GM23338 (cell line): ENCODE measurements around the gene DHRS2. TPM values are rescaled to one million over a fixed set of nuclear protein-coding genes. Genes with fewer than 3 reads are reported as not detected.

Experiments used
- ATAC-seq: fragments of 200-7000 bp; cut with Tn5 transposase; 3 replicates; pipeline ENCODE4 v1.9.1; 2020
- DNase-seq: peaks from one replicate; pipeline ENCODE4 v3.0.0-alpha.2; 2015; ENCODE audit warnings: low spot score
- H2AFZ ChIP-seq: fragments of 200-600 bp; sonication (generic); 2 replicates; pipeline ENCODE4 v1.8.0; 2016; ENCODE audit warnings: antibody characterized with exemption, mild to moderate bottlenecking, moderate library complexity
- H3F3A ChIP-seq: fragments of 200-600 bp; sonication (generic); replicated peaks from 2 replicates; pipeline ENCODE4 v1.8.0; 2017; ENCODE audit warnings: antibody characterized with exemption, mixed run types, low read depth
- H3K27ac ChIP-seq: fragments of 200-600 bp; sonication (generic); 2 replicates; pipeline ENCODE4 v1.6.1; 2016; ENCODE audit warnings: low read depth
- H3K27me3 ChIP-seq: fragments of 200-600 bp; sonication (generic); 2 replicates; pipeline ENCODE4 v1.8.0; 2016; ENCODE audit warnings: mild to moderate bottlenecking, mixed run types, moderate library complexity; ENCODE audit not compliant: insufficient read depth
- H3K36me3 ChIP-seq: fragments of 200-600 bp; sonication (generic); 2 replicates; pipeline ENCODE4 v1.8.0; 2016; ENCODE audit warnings: mild to moderate bottlenecking; ENCODE audit not compliant: insufficient read depth
- H3K4me1 ChIP-seq: fragments of 200-600 bp; sonication (generic); 2 replicates; pipeline ENCODE4 v1.8.0; 2016; ENCODE audit warnings: mild to moderate bottlenecking, moderate library complexity; ENCODE audit not compliant: insufficient read depth
- H3K4me2 ChIP-seq: fragments of 200-600 bp; sonication (generic); 2 replicates; pipeline ENCODE4 v1.7.1; 2017; ENCODE audit warnings: mixed run types
- H3K4me3 ChIP-seq: fragments of 200-600 bp; sonication (generic); 2 replicates; pipeline ENCODE4 v1.6.1; 2016; ENCODE audit warnings: mixed run types
- H3K79me2 ChIP-seq: fragments of 200-600 bp; sonication (generic); replicated peaks from 2 replicates; pipeline ENCODE4 v1.8.0; 2017; ENCODE audit warnings: mild to moderate bottlenecking; ENCODE audit not compliant: insufficient read depth
- H3K9me2 ChIP-seq: fragments of 200-600 bp; sonication (generic); 2 replicates; pipeline ENCODE4 v1.8.0; 2017; ENCODE audit not compliant: insufficient read depth
- H4K20me1 ChIP-seq: fragments of 200-600 bp; sonication (generic); replicated peaks from 2 replicates; pipeline ENCODE4 v1.8.0; 2017; ENCODE audit warnings: mild to moderate bottlenecking; ENCODE audit not compliant: insufficient read depth
- H3K27ac Mint-ChIP-seq: 2 replicates; pipeline ENCODE4 v1.8.0; 2020; ENCODE audit warnings: inconsistent platforms, mild to moderate bottlenecking, moderate library complexity, mixed read lengths
- H3K27me3 Mint-ChIP-seq: 3 replicates; pipeline ENCODE4 v1.8.0; 2022; ENCODE audit warnings: low read depth, mild to moderate bottlenecking, moderate library complexity, mixed read lengths, inconsistent platforms; ENCODE audit not compliant: insufficient read depth, poor library complexity
- H3K36me3 Mint-ChIP-seq: 3 replicates; pipeline ENCODE4 v1.8.0; 2021; ENCODE audit warnings: low read depth, mild to moderate bottlenecking, inconsistent platforms, moderate library complexity, mixed read lengths
- H3K4me1 Mint-ChIP-seq: 3 replicates; pipeline ENCODE4 v1.8.0; 2020; ENCODE audit warnings: mild to moderate bottlenecking, inconsistent platforms, mixed read lengths
- H3K4me3 Mint-ChIP-seq: 3 replicates; pipeline ENCODE4 v1.8.0; 2021; ENCODE audit warnings: moderate library complexity, mild to moderate bottlenecking, inconsistent platforms, mixed read lengths
- H3K9me3 Mint-ChIP-seq: 3 replicates; pipeline ENCODE4 v1.8.0; 2020; ENCODE audit warnings: moderate library complexity, mild to moderate bottlenecking, inconsistent platforms, mixed read lengths
- JUNB ChIP-seq: IDR thresholded peaks from one replicate; pipeline ENCODE4 v1.6.1; 2016; ENCODE audit warnings: antibody characterized with exemption; ENCODE audit not compliant: unreplicated experiment
- ZNF114 ChIP-seq: fragments of 250-450 bp; sonication (Bioruptor Pico); IDR thresholded peaks from 2 replicates; pipeline ENCODE4 v1.5.0; 2020; ENCODE audit warnings: mild to moderate bottlenecking, moderate library complexity
- polyA plus RNA-seq: library from polyadenylated mRNA; unstranded; fragments of >200 nt; fragmentation: Nextera tagmentation; extraction: Ambion mirVana; gene quantifications from 2 replicates; pipeline ENCODE4 v1.2.1, GENCODE V29; 2016
- total RNA-seq: library from RNA; depleted of rRNA; stranded (reverse); fragments of >200 nt; shearing (Covaris generic); gene quantifications from 2 replicates; pipeline ENCODE4 v1.2.3, GENCODE V29; 2014
- TF ChIP-seq, protein P1 (sequence below): IDR thresholded peaks from one replicate; pipeline ENCODE4 v1.6.1; 2018; ENCODE audit warnings: antibody characterized with exemption; ENCODE audit not compliant: unreplicated experiment
- TF ChIP-seq, protein P2 (sequence below): fragments of 250-450 bp; sonication (Bioruptor Pico); IDR thresholded peaks from 2 replicates; pipeline ENCODE4 v1.5.0; 2020; ENCODE audit warnings: mild to moderate bottlenecking, moderate library complexity
- TF ChIP-seq, protein P3 (sequence below): IDR thresholded peaks from 2 replicates; pipeline ENCODE4 v1.6.1; 2016; ENCODE audit warnings: antibody characterized with exemption

The DHRS2 gene
- total and polyA plus RNA-seq, 2 experiments from 2014 or later = 0.42 to 0.48 TPM

DNA sequence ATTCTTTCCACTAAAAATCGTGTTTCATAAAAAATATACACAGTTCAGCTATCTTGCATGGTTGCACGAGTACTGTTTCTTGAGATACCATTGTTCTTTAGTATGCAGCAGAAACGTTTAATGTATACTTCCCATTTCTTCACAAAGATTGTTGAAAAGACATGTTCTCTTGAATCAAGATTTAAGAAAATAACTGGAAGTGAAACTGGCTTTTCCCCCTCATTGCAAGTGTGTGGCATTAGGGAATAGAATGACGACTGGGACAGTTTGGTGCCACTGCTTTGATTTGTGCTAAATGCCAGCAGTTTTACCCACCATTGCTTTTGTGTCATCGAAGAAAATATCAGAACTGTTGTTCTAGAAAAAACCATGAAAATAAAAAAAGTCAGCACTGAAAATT lies 20.3 kb upstream of the DHRS2 start (continued):
- TF ChIP-seq, protein P1, sequence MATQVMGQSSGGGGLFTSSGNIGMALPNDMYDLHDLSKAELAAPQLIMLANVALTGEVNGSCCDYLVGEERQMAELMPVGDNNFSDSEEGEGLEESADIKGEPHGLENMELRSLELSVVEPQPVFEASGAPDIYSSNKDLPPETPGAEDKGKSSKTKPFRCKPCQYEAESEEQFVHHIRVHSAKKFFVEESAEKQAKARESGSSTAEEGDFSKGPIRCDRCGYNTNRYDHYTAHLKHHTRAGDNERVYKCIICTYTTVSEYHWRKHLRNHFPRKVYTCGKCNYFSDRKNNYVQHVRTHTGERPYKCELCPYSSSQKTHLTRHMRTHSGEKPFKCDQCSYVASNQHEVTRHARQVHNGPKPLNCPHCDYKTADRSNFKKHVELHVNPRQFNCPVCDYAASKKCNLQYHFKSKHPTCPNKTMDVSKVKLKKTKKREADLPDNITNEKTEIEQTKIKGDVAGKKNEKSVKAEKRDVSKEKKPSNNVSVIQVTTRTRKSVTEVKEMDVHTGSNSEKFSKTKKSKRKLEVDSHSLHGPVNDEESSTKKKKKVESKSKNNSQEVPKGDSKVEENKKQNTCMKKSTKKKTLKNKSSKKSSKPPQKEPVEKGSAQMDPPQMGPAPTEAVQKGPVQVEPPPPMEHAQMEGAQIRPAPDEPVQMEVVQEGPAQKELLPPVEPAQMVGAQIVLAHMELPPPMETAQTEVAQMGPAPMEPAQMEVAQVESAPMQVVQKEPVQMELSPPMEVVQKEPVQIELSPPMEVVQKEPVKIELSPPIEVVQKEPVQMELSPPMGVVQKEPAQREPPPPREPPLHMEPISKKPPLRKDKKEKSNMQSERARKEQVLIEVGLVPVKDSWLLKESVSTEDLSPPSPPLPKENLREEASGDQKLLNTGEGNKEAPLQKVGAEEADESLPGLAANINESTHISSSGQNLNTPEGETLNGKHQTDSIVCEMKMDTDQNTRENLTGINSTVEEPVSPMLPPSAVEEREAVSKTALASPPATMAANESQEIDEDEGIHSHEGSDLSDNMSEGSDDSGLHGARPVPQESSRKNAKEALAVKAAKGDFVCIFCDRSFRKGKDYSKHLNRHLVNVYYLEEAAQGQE = no peak
- TF ChIP-seq JUNB (no peak), ZNF114 (CRISPR knock-in tag) (no peak)
- TF ChIP-seq, protein P2, sequence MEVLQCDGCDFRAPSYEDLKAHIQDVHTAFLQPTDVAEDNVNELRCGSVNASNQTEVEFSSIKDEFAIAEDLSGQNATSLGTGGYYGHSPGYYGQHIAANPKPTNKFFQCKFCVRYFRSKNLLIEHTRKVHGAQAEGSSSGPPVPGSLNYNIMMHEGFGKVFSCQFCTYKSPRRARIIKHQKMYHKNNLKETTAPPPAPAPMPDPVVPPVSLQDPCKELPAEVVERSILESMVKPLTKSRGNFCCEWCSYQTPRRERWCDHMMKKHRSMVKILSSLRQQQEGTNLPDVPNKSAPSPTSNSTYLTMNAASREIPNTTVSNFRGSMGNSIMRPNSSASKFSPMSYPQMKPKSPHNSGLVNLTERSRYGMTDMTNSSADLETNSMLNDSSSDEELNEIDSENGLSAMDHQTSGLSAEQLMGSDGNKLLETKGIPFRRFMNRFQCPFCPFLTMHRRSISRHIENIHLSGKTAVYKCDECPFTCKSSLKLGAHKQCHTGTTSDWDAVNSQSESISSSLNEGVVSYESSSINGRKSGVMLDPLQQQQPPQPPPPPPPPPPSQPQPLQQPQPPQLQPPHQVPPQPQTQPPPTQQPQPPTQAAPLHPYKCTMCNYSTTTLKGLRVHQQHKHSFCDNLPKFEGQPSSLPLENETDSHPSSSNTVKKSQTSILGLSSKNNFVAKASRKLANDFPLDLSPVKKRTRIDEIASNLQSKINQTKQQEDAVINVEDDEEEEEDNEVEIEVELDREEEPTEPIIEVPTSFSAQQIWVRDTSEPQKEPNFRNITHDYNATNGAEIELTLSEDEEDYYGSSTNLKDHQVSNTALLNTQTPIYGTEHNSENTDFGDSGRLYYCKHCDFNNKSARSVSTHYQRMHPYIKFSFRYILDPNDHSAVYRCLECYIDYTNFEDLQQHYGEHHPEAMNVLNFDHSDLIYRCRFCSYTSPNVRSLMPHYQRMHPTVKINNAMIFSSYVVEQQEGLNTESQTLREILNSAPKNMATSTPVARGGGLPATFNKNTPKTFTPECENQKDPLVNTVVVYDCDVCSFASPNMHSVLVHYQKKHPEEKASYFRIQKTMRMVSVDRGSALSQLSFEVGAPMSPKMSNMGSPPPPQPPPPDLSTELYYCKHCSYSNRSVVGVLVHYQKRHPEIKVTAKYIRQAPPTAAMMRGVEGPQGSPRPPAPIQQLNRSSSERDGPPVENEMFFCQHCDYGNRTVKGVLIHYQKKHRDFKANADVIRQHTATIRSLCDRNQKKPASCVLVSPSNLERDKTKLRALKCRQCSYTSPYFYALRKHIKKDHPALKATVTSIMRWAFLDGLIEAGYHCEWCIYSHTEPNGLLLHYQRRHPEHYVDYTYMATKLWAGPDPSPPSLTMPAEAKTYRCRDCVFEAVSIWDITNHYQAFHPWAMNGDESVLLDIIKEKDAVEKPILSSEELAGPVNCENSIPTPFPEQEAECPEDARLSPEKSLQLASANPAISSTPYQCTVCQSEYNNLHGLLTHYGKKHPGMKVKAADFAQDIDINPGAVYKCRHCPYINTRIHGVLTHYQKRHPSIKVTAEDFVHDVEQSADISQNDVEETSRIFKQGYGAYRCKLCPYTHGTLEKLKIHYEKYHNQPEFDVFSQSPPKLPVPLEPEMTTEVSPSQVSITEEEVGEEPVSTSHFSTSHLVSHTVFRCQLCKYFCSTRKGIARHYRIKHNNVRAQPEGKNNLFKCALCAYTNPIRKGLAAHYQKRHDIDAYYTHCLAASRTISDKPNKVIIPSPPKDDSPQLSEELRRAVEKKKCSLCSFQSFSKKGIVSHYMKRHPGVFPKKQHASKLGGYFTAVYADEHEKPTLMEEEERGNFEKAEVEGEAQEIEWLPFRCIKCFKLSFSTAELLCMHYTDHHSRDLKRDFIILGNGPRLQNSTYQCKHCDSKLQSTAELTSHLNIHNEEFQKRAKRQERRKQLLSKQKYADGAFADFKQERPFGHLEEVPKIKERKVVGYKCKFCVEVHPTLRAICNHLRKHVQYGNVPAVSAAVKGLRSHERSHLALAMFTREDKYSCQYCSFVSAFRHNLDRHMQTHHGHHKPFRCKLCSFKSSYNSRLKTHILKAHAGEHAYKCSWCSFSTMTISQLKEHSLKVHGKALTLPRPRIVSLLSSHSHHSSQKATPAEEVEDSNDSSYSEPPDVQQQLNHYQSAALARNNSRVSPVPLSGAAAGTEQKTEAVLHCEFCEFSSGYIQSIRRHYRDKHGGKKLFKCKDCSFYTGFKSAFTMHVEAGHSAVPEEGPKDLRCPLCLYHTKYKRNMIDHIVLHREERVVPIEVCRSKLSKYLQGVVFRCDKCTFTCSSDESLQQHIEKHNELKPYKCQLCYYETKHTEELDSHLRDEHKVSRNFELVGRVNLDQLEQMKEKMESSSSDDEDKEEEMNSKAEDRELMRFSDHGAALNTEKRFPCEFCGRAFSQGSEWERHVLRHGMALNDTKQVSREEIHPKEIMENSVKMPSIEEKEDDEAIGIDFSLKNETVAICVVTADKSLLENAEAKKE = no peak

DNA sequence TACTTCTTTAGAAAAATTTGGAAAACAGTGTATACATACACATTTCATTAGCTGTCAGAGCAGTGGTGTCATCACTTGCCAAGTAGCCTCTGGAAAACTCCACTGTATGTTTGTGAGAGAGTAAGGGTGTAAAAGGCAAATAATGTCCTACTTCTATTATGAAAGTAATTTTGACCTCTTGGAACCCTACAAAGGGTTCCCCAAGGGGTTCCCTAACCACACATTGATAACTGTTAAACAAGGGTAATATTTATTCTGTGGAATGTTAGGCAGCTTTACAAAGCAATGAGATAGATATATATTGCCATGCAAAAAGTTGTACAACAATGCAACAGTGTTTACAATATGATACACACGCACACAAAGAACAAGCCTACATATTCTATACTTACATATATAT lies 18.6 kb upstream of the DHRS2 start:
- no peaks in the 10 kb centered on the region for H3K79me2 ChIP-seq
- Mint-ChIP-seq H3K4me1 (peaks cover 2% of the 10 kb centered on the region; the same call in 2 of the 3 replicates), H3K9me3 (peaks cover 9% of the 10 kb centered on the region), H3K36me3 (no peaks in the 10 kb centered on the region; the same call in 2 of the 3 replicates), H3K27me3 (peaks cover 3% of the 10 kb centered on the region), H3K27ac (no peak overlapping the region), H3K4me3 (no peak overlapping the region)
- H3K9me2 ChIP-seq = 0 out of 2 replicates have a peak, but pooled peaks cover 3% of the 10 kb centered on the region
- no peak overlapping the region for H2AFZ ChIP-seq
- H4K20me1 ChIP-seq = no peaks in the 10 kb centered on the region
- H3K4me2 ChIP-seq = no peak overlapping the region
- H3K27me3 ChIP-seq = no peaks in the 10 kb centered on the region
- no peak overlapping the region for H3K27ac ChIP-seq
- no peak overlapping the region for H3K4me3 ChIP-seq
- DNase-seq = no peak
- no peaks in the 10 kb centered on the region for H3K4me1 ChIP-seq
- no peaks in the 10 kb centered on the region for H3K36me3 ChIP-seq
- TF ChIP-seq, protein P3, sequence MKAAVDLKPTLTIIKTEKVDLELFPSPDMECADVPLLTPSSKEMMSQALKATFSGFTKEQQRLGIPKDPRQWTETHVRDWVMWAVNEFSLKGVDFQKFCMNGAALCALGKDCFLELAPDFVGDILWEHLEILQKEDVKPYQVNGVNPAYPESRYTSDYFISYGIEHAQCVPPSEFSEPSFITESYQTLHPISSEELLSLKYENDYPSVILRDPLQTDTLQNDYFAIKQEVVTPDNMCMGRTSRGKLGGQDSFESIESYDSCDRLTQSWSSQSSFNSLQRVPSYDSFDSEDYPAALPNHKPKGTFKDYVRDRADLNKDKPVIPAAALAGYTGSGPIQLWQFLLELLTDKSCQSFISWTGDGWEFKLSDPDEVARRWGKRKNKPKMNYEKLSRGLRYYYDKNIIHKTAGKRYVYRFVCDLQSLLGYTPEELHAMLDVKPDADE = no peak
- ATAC-seq = no peak
- no peaks in the 10 kb centered on the region for H3F3A ChIP-seq
